K562 (cell line): ENCODE measurements around the gene ALKBH3. TPM values are rescaled to one million over a fixed set of nuclear protein-coding genes. Genes with fewer than 3 reads are reported as not detected.

Experiments
- ATAC-seq: fragments of 200-7000 bp; cut with Tn5 transposase; 3 replicates; pipeline ENCODE4 v1.9.1; 2020; ENCODE audit warnings: moderate library complexity
- BruUV-seq: library from RNA; stranded (reverse); fragments of 400-500 nt; replicated peaks from 2 replicates; lab custom pipeline; 2021; lab: Mats Ljungman, UMichigan
- CTCF ChIA-PET: fragments of 300-600 bp; formaldehyde crosslinking; extraction: SDS; loops from one replicate; lab custom pipeline; 2021; ENCODE audit warnings: low intra/inter-chr PET ratio; lab: Yijun Ruan, JAX
- POLR2A ChIA-PET: fragments of 300-600, 350-650 bp; sonication (Branson Sonifier 250); formaldehyde crosslinking; extraction: SDS; loops from one replicate; lab custom pipeline; 2021; ENCODE audit warnings: antibody characterized with exemption, inconsistent platforms; lab: Yijun Ruan, JAX
- DNase-seq, 4 experiments: peaks; one replicate each; pipeline versions ENCODE4 v3.0.0 to v3.0.0-alpha.2; 2011 to 2018; ENCODE audit warnings: low spot score in 3 of 4, mixed read lengths in 3 of 4; ENCODE audit errors: extremely low read depth in 1 of 4
- FAIRE-seq: peaks from 2 replicates; lab custom pipeline; 2011; peaks lifted over from hg19 to GRCh38; lab: Jason Lieb, UNC
- H2AFZ ChIP-seq: 2 replicates; pipeline ENCODE4 v1.6.0; 2011; ENCODE audit warnings: low read depth, low read length, control low read depth, inconsistent platforms
- H3K27ac ChIP-seq: fragments of 200-600 bp; 3 replicates; pipeline ENCODE4 v1.8.0; 2011; ENCODE audit warnings: low read depth, mild to moderate bottlenecking, control low read depth, inconsistent platforms, low read length, moderate library complexity, mixed read lengths; ENCODE audit errors: extremely low read depth
- H3K27me3 ChIP-seq, 2 experiments: fragments of 300-600 bp in 1 of 2; 2 replicates in 1 of 2; 3 replicates in 1 of 2; pipeline versions ENCODE4 v1.6.0 to v1.8.0; 2011; ENCODE audit warnings: inconsistent platforms in 2 of 2, low read length in 2 of 2, mild to moderate bottlenecking in 1 of 2, mixed read lengths in 1 of 2, moderate library complexity in 1 of 2; ENCODE audit not compliant: control insufficient read depth in 2 of 2, insufficient read depth in 2 of 2
- H3K36me3 ChIP-seq: fragments of 300-600 bp; 3 replicates; pipeline ENCODE4 v1.8.0; 2011; ENCODE audit warnings: mild to moderate bottlenecking, low read length, inconsistent platforms; ENCODE audit not compliant: control insufficient read depth, insufficient read depth
- H3K4me1 ChIP-seq, 2 experiments: fragments of 200-600 bp in 1 of 2; replicated peaks in 1 of 2; 2 replicates in 1 of 2; 3 replicates in 1 of 2; pipeline versions ENCODE4 v1.5.1 to v1.8.0; 2011; ENCODE audit warnings: inconsistent platforms in 2 of 2, low read length in 2 of 2, mild to moderate bottlenecking in 1 of 2, mixed read lengths in 1 of 2, moderate library complexity in 1 of 2; ENCODE audit not compliant: control insufficient read depth in 2 of 2, insufficient read depth in 2 of 2
- H3K4me2 ChIP-seq: 2 replicates; pipeline ENCODE4 v1.6.1; 2011; ENCODE audit warnings: low read length, control low read depth, inconsistent platforms, mixed read lengths; ENCODE audit not compliant: insufficient read depth
- H3K4me3 ChIP-seq: fragments of 200-600 bp; sonication (generic), shearing (Covaris generic); 2 replicates; pipeline ENCODE4 v1.5.1; 2016; ENCODE audit warnings: control low read depth, inconsistent platforms
- H3K79me2 ChIP-seq: fragments of 200-600 bp; 3 replicates; pipeline ENCODE4 v1.8.0; 2011; ENCODE audit warnings: low read length, inconsistent platforms; ENCODE audit not compliant: control insufficient read depth, insufficient read depth
- H3K9ac ChIP-seq, 2 experiments: 2 replicates each; pipeline versions ENCODE4 v1.6.0 to v1.6.1; 2011; ENCODE audit warnings: low read depth in 2 of 2, low read length in 2 of 2, control low read depth in 1 of 2, inconsistent platforms in 1 of 2, mild to moderate bottlenecking in 1 of 2, mixed read lengths in 1 of 2; ENCODE audit not compliant: insufficient read depth in 1 of 2
- H3K9me1 ChIP-seq: one replicate; pipeline ENCODE4 v1.6.0; 2011; ENCODE audit warnings: inconsistent platforms, mild to moderate bottlenecking, low read length, moderate library complexity; ENCODE audit not compliant: control insufficient read depth, insufficient read depth
- H3K9me3 ChIP-seq: replicated peaks from 2 replicates; pipeline ENCODE4 v1.5.1; 2011; ENCODE audit warnings: low read depth, low read length, inconsistent platforms; ENCODE audit not compliant: control insufficient read depth, insufficient read depth
- H4K20me1 ChIP-seq: replicated peaks from 2 replicates; pipeline ENCODE4 v1.6.1; 2011; ENCODE audit warnings: low read length, inconsistent platforms, mixed read lengths; ENCODE audit not compliant: control insufficient read depth, insufficient read depth
- AFF1 ChIP-seq, 2 experiments: fragments of 450-650 bp; IDR thresholded peaks; 2 replicates each; pipeline ENCODE4 v1.6.1; 2018; ENCODE audit warnings: mild to moderate bottlenecking in 2 of 2, low read depth in 1 of 2; ENCODE audit not compliant: partially characterized antibody in 2 of 2
- NR2F6 ChIP-seq: fragments of 450-650 bp; formaldehyde crosslinking; IDR thresholded peaks from 2 replicates; pipeline ENCODE4 v1.4.0; 2020; ENCODE audit warnings: mild to moderate bottlenecking
- RBM22 ChIP-seq: fragments of 200-400 bp; formaldehyde crosslinking; IDR thresholded peaks from 2 replicates; pipeline ENCODE4 v1.6.1; 2018; ENCODE audit warnings: low read length, low read depth; ENCODE audit not compliant: poor library complexity, severe bottlenecking
- THAP12 ChIP-seq: fragments of 250-450 bp; sonication (Bioruptor Pico); IDR thresholded peaks from 2 replicates; pipeline ENCODE4 v1.9.0; 2021; ENCODE audit warnings: mild to moderate bottlenecking, inconsistent platforms
- ZNF280A ChIP-seq: fragments of 450-650 bp; IDR thresholded peaks from 2 replicates; pipeline ENCODE4 v1.6.1; 2018; ENCODE audit warnings: mild to moderate bottlenecking, low read depth; ENCODE audit not compliant: partially characterized antibody
- ZNF764 ChIP-seq: fragments of 250-450 bp; sonication (Bioruptor Pico); IDR thresholded peaks from 2 replicates; pipeline ENCODE4 v1.4.0; 2020; ENCODE audit warnings: low read depth, mild to moderate bottlenecking, moderate library complexity
- WGBS: fragments of 100-300 bp; shearing (Covaris generic); methylation state at CpG from one replicate; pipeline ENCODE4 v1.1.6; 2016; ENCODE audit warnings: low coverage, mixed read lengths; ENCODE audit not compliant: insufficient coverage; ENCODE audit errors: missing lambda C conversion rate; 5-methylcytosine and 5-hydroxymethylcytosine counted together
- in situ Hi-C: fragments of 300-500 bp; cut with MboI; formaldehyde crosslinking; loops from 4 replicates; pipeline ENCODE4 v1.15.0; 2018; ENCODE audit warnings: inconsistent platforms, mixed read lengths
- intact Hi-C: fragments of 100-400 bp; cut with micrococcal nuclease; formaldehyde crosslinking; loops from 2 replicates; pipeline ENCODE4 v1.14.2; 2022
- polyA plus RNA-seq, 8 experiments: library from polyadenylated mRNA; depleted of rRNA in 4 of 8; stranded (reverse) in 5 of 8; unstranded in 3 of 8; fragments of >200 nt; fragmentation: Nextera tagmentation in 2 of 8; fragmentation: Illumina TruSeq in 1 of 8; extraction: Ambion mirVana in 2 of 8; extraction: Trizol in 1 of 8; gene quantifications; 2 replicates each; pipeline versions ENCODE4 v1.2.1 to v1.2.3, GENCODE V29; 2011 to 2014; ENCODE audit warnings: inconsistent platforms in 1 of 8, missing spikeins in 1 of 8
- total RNA-seq, 7 experiments: library from RNA; depleted of rRNA in 6 of 7; stranded (reverse); fragments of >200 nt in 6 of 7; fragmentation: Illumina TruSeq in 2 of 7; extraction: Trizol in 2 of 7; gene quantifications; 2 replicates each; pipeline versions ENCODE4 v1.2.1 to v1.2.3, GENCODE V29; 2011 to 2021; ENCODE audit warnings: low replicate concordance in 1 of 7

ALKBH3 gene
- total and polyA plus RNA-seq, 9 of the 15 experiments (the other 6 are each of a cell fraction or from before 2014, with no cell fraction given): 16.0 to 49.9 (median 36.5) TPM

GRCh38 chr11:43922295-43922648, 41.6 kb downstream of the ALKBH3 start (continued):
- TF ChIP-seq ZNF280A (no peak), NR2F6 (no peak), AFF1 (IDR thresholded peaks at IDR 0.05; ENCODE audit: low read depth in 1 of 2, partially characterized antibody in 2 of 2) (no peak)

GRCh38 chr11:43922744-43923405, 42.2 kb downstream of the ALKBH3 start:
- ATAC-seq (no peak), DNase-seq (no peak), FAIRE-seq (no peak)
- Histone ChIP-seq H3K4me1 (peaks cover 7 to 25% of the 10 kb centered on the region in 2 experiments; a peak in 4 of 5 replicates), H3K4me3 (no peak overlapping the region), H3K79me2 (no peaks in the 10 kb centered on the region), H4K20me1 (no peaks in the 10 kb centered on the region), H3K36me3 (peaks cover 24% of the 10 kb centered on the region; the same call in 2 of the 3 replicates), H3K27ac (no peak overlapping the region), H3K27me3 (no peaks in the 10 kb centered on the region), H3K9me1 (no peaks in the 10 kb centered on the region), H3K9ac (no peak overlapping the region), H2AFZ (no peak overlapping the region), H3K4me2 (no peak overlapping the region), H3K9me3 (no peaks in the 10 kb centered on the region)
- POLR2A ChIA-PET: interaction anchor here (0.6 to 1.1 kb wide), 6 partner anchors 10 to 30 kb away, joined by 3 to 4 read pairs (median 3); no protein-coding TSS in a partner anchor
- intact Hi-C loops (no loop called here), in situ Hi-C loops (no loop called here)
- CTCF ChIA-PET: no interaction called here
- no TSS peak for BruUV-seq
- 48% methylated on average over 6 of the region's 6 CpGs for WGBS
- TF ChIP-seq AFF1 (IDR thresholded peaks at IDR 0.05; ENCODE audit: low read depth in 1 of 2, partially characterized antibody in 2 of 2) (no peak), THAP12 (CRISPR knock-in tag) (no peak), ZNF764 (no peak), RBM22 (no peak)
